Pancreas (tissue), 10 donors: ENCODE data around the gene LRRIQ4. TPM values are rescaled to one million over a fixed set of nuclear protein-coding genes. Genes with fewer than 3 reads are reported as not detected.

Source experiments
- ATAC-seq, 4 donors: fragments of 200-7000 bp; cut with Tn5 transposase; one replicate each; pipeline versions ENCODE4 v1.8.0 to v1.9.1; 2020; ENCODE audit warnings: mild to moderate bottlenecking in 4 of 4, moderate library complexity in 4 of 4
- DNase-seq, 6 donors: peaks; one replicate each; pipeline ENCODE4 v3.0.0-alpha.2; 2020
- FAIRE-seq: peaks from 2 replicates; lab custom pipeline; 2012; peaks lifted over from hg19 to GRCh38; lab: Jason Lieb, UNC
- H3K27ac ChIP-seq, 4 donors: fragments of 200-600 bp; sonication (generic); 1 replicate in 3 of 4; 2 replicates in 1 of 4; pipeline versions ENCODE4 v1.5.0 to v1.8.0; 2020
- H3K27me3 ChIP-seq, 4 donors: fragments of 200-600 bp; one replicate each; pipeline ENCODE4 v1.8.0; 2021
- H3K36me3 ChIP-seq, 3 donors: fragments of 200-600 bp; sonication (generic) in 1 of 3; one replicate each; pipeline versions ENCODE4 v1.5.0 to v1.8.0; 2020 to 2021
- H3K4me1 ChIP-seq, 3 donors: fragments of 200-600 bp; one replicate each; pipeline ENCODE4 v1.8.0; 2021
- H3K4me3 ChIP-seq, 4 donors: fragments of 200-600 bp; sonication (generic) in 2 of 4; one replicate each; pipeline versions ENCODE4 v1.5.0 to v1.8.0; 2020 to 2021
- H3K9me3 ChIP-seq, 4 donors: fragments of 200-600 bp; one replicate each; pipeline ENCODE4 v1.8.0; 2021
- CTCF ChIP-seq, 4 donors: fragments of 200-600 bp; sonication (generic) in 3 of 4; IDR thresholded peaks; one replicate each; pipeline versions ENCODE4 v1.5.0 to v1.8.0; 2021; ENCODE audit warnings: antibody characterized with exemption in 4 of 4
- WGBS, 2 donors: extraction: QIAGEN DNeasy Blood & Tissue Kit; methylation state at CpG; one replicate each; pipeline ENCODE4 v1.1.7; 2013; 5-methylcytosine and 5-hydroxymethylcytosine counted together
- intact Hi-C, 3 donors: fragments of 100-400 bp; cut with DNase I; formaldehyde crosslinking; loops; one replicate each; pipeline versions ENCODE4 v1.11.1 to v1.14.2; 2022
- polyA plus RNA-seq, 2 donors: library from polyadenylated mRNA; stranded (reverse); fragments of 200-250 nt; gene quantifications; one replicate each; pipeline ENCODE4 v1.2.3, GENCODE V29; 2013
- total RNA-seq, 6 donors: library from RNA; stranded (reverse); fragmentation: NEBNext Ultra II Directional in 4 of 6; extraction: Animal tissue kit (Norgen Biotek cat#: 25700) in 4 of 6; gene quantifications; one replicate each; pipeline versions ENCODE4 v1.2.1 to v1.2.4, GENCODE V29; 2021 to 2023
- donor health status: healthy with polysubstance abuse.
- donor health status: DM: no; HTN: no; CAD: no; lungs with moderate emphysema.
- donor health status: DM: no; HTN: no; CAD: no.
- donor health status: control.
- donor health status: control.
- donor health status: Bipolar disorder and iron deficiency.
- donor health status: DM: yes; HTN: yes; CAD: no.
- donor health status: DM: no; HTN: no; CAD: no.
- donor health status: DM: no; HTN: no; CAD: no.
- donor health status: DM: yes; HTN: yes; CAD: no.

LRRIQ4 gene
- total and polyA plus RNA-seq, 8 donors: not detected

GRCh38 chr3:169880576-169881250 lies 68.0 kb downstream of the LRRIQ4 start:
- TF ChIP-seq CTCF (IDR thresholded peaks at IDR 0.05): no peak
- WGBS, 2 donors: 67 to 71% methylated on average over 4 of the region's 4 CpGs
- Histone ChIP-seq H3K36me3 (no peaks in the 10 kb centered on the region), H3K4me1 (no peaks in the 10 kb centered on the region), H3K9me3 (no peaks in the 10 kb centered on the region), H3K27me3 (no peaks in the 10 kb centered on the region), H3K4me3 (no peak overlapping the region), H3K27ac (no peak overlapping the region)
- FAIRE-seq (no peak), DNase-seq (no peak), ATAC-seq (no peak)
- intact Hi-C loops: no loop called here

GRCh38 chr3:169886671-169887070 lies 74.0 kb downstream of the LRRIQ4 start:
- Histone ChIP-seq H3K9me3 (no peaks in the 10 kb centered on the region), H3K4me1 (no peaks in the 10 kb centered on the region), H3K36me3 (no peaks in the 10 kb centered on the region), H3K27me3 (no peaks in the 10 kb centered on the region), H3K4me3 (no peak overlapping the region), H3K27ac (no peak overlapping the region)
- DNase-seq (peak in 5 of 6 donors; percentile 31 to 66 (median 58)), FAIRE-seq (no peak), ATAC-seq (peak in 3 of 4 donors; percentile 61 to 78 (median 65))
- WGBS, 2 donors: 29 to 38% methylated on average over 5 of the region's 5 CpGs
- TF ChIP-seq CTCF (IDR thresholded peaks at IDR 0.05): no peak
- intact Hi-C loops: no loop called here

Other genes starting within 250 kb of the LRRIQ4 start
- 10 to 100 TPM; 28.6 to 53.8 (median 47.5) TPM for gene MECOM, start 149.2 kb upstream of the LRRIQ4 start, total RNA-seq
- 10 to 100 TPM in 1 of 2 donors, 1 to 10 TPM in 1; 8.7 to 19.6 TPM for gene MECOM, start 149.2 kb upstream of the LRRIQ4 start, polyA plus RNA-seq
- gene TERC, start 47.8 kb upstream of the LRRIQ4 start, total RNA-seq: 10 to 100 TPM in 2 of 6 donors, 1 to 10 TPM in 3, not detected in 1; 1.0 to 11.1 (median 2.7) TPM
- gene TERC, start 47.8 kb upstream of the LRRIQ4 start, polyA plus RNA-seq: not detected
- gene ACTRT3, start 43.3 kb upstream of the LRRIQ4 start, total RNA-seq: under 1 TPM; 0.14 to 0.75 (median 0.37) TPM
- gene ACTRT3, start 43.3 kb upstream of the LRRIQ4 start, polyA plus RNA-seq: under 1 TPM; 0.49 to 0.82 TPM
- 1 to 10 TPM; 5.0 to 9.1 (median 6.7) TPM for gene MYNN, start 39.5 kb upstream of the LRRIQ4 start, total RNA-seq
- 1 to 10 TPM; 4.0 to 7.0 TPM for gene MYNN, start 39.5 kb upstream of the LRRIQ4 start, polyA plus RNA-seq
- gene LRRC34, start within 50 bp of the LRRIQ4 start, total RNA-seq: under 1 TPM; 0.14 to 0.81 (median 0.57) TPM
- gene LRRC34, start within 50 bp of the LRRIQ4 start, polyA plus RNA-seq: 1 to 10 TPM; 1.1 to 1.9 TPM
- under 1 TPM in 1 of 6 donors, not detected in 5; 0.19 TPM for gene LRRC31, start 57.1 kb downstream of the LRRIQ4 start, total RNA-seq
- gene LRRC31, start 57.1 kb downstream of the LRRIQ4 start, polyA plus RNA-seq: not detected
- not detected for gene SAMD7, start 98.7 kb downstream of the LRRIQ4 start, total RNA-seq
- gene SAMD7, start 98.7 kb downstream of the LRRIQ4 start, polyA plus RNA-seq: not detected
- 100 to 1,000 TPM in 3 of 6 donors, 10 to 100 TPM in 3; 89.0 to 119 (median 100) TPM for gene SEC62, start 153.9 kb downstream of the LRRIQ4 start, total RNA-seq
- 10 to 100 TPM; 23.6 to 96.5 TPM for gene SEC62, start 153.9 kb downstream of the LRRIQ4 start, polyA plus RNA-seq
- gene GPR160, start 225.1 kb downstream of the LRRIQ4 start, total RNA-seq: 10 to 100 TPM in 3 of 6 donors, 1 to 10 TPM in 3; 7.6 to 12.7 (median 10.2) TPM
- 1 to 10 TPM; 4.4 to 5.1 TPM for gene GPR160, start 225.1 kb downstream of the LRRIQ4 start, polyA plus RNA-seq